Renal cortical epithelial cell (primary cell): Measurements from ENCODE around the gene CNKSR1. TPM values are rescaled to one million over a fixed set of nuclear protein-coding genes. Genes with fewer than 3 reads are reported as not detected.
A peak's percentile ranks its signal among the peaks of the same experiment; 100 is the strongest.
"Not testable (repeated sequence)": the region's sequence is repeated elsewhere in the genome, so short reads cannot be mapped to it uniquely, and the experiment has no call there.

Source experiments
- DNase-seq: peaks from one replicate; pipeline ENCODE4 v3.0.0-alpha.2; 2011; ENCODE audit warnings: low read depth
- total RNA-seq: library from RNA; depleted of rRNA; stranded (reverse); fragments of >200 nt; gene quantifications from 2 replicates; pipeline ENCODE4 v1.2.3, GENCODE V29; 2014

The CNKSR1 gene
- total RNA-seq, 1 donor from 2014 or later: 5.2 TPM

GRCh38 chr1:26225033-26225831, 47.9 kb downstream of the CNKSR1 start:
- peak; percentile 50 for DNase-seq

GRCh38 chr1:26230682-26231081, 53.4 kb downstream of the CNKSR1 start:
- DNase-seq: not testable (repeated sequence)

- peak; percentile 91 for DNase-seq
Observed at GRCh38 chr1:26233903-26234643, 56.8 kb downstream of the CNKSR1 start, which contains the start of gene CEP85. Gene CEP85, plus strand, starts transcription at chr1:26234200. Its CDS starts 5,584 bp downstream, at chr1:26239784.

GRCh38 chr1:26234644-26235370, 57.5 kb downstream of the CNKSR1 start:
- DNase-seq: no peak

GRCh38 chr1:26237230-26237966, 60.1 kb downstream of the CNKSR1 start:
- peak; percentile 71 for DNase-seq

Other genes with a start within 250 kb of the CNKSR1 start
- 14.8 and 18.5 TPM in 2 replicates for gene PAFAH2, start 179.4 kb upstream of the CNKSR1 start, total RNA-seq
- 0.05 TPM in 1 of 2 replicates, not detected in the other for gene EXTL1, start 155.7 kb upstream of the CNKSR1 start, total RNA-seq
- gene SLC30A2, start 131.4 kb upstream of the CNKSR1 start, total RNA-seq: 1.1 and 1.4 TPM in 2 replicates
- not detected in 2 replicates for gene TRIM63, start 109.9 kb upstream of the CNKSR1 start, total RNA-seq
- 4.7 and 5.6 TPM in 2 replicates for gene PDIK1L, start 65.7 kb upstream of the CNKSR1 start, total RNA-seq
- gene FAM110D, start 18.4 kb upstream of the CNKSR1 start, total RNA-seq: not detected in 2 replicates
- gene C1orf232, start 8.5 kb upstream of the CNKSR1 start, total RNA-seq: not detected in 2 replicates
- 6.7 and 15.6 TPM in 2 replicates for gene ZNF593, start 7.6 kb upstream of the CNKSR1 start, total RNA-seq
- not detected in 2 replicates for gene ZNF593OS, start 5.7 kb upstream of the CNKSR1 start, total RNA-seq
- gene CATSPER4, start 13.1 kb downstream of the CNKSR1 start, total RNA-seq: not detected in 2 replicates
- 6.6 and 9.4 TPM in 2 replicates for gene CEP85, start 56.7 kb downstream of the CNKSR1 start, total RNA-seq
- 12.8 and 17.5 TPM in 2 replicates for gene SH3BGRL3, start 102.6 kb downstream of the CNKSR1 start, total RNA-seq
- 1.9 and 9.6 TPM in 2 replicates for gene UBXN11, start 129.1 kb downstream of the CNKSR1 start, total RNA-seq
- gene CD52, start 140.5 kb downstream of the CNKSR1 start, total RNA-seq: not detected in 2 replicates
- 0.35 and 7.1 TPM in 2 replicates for gene CRYBG2, start 176.6 kb downstream of the CNKSR1 start, total RNA-seq
- gene ZNF683, start 195.3 kb downstream of the CNKSR1 start, total RNA-seq: not detected in 2 replicates
- not detected in 2 replicates for gene LIN28A, start 233.3 kb downstream of the CNKSR1 start, total RNA-seq